ENCODE data around the gene CNTNAP2. TPM values are rescaled to one million over a fixed set of nuclear protein-coding genes. Genes with fewer than 3 reads are reported as not detected.

Gene CNTNAP2
- total and polyA plus RNA-seq, 2 of the 4 experiments (the other 2 are of a cell fraction): not detected

DNA sequence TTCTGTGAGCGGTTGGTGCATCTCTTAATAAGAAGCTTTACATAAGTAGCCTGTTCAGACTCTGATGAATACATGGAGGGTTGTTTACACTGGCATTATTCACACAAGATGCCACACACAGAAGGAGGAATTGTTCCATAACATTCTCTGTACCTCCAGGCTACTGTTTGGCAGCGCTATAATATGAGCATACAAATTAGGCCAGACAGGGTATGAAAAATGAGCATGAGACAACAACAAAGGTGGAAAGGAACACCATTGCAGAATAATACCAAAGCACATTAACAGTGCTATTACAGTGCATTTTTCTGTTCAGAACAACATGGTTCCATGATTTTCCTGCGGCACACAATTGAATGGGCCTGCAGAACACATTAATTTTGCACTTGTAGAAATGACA lies 2056.8 kb downstream of the CNTNAP2 start:
- 67% methylated on average over 1 of the region's 3 CpGs; no CpG with 5 or more reads in 1 of the 2 experiments for WGBS, 2 experiments (ENCODE audit: extremely low coverage in 2 of 2, insufficient read length in 1 of 2)
- no peak overlapping the region for H3K56ac ChIP-seq (ENCODE audit: extremely low read depth, insufficient read depth, low read length)
- H2BK5ac ChIP-seq (ENCODE audit: low read depth, low read length, poor library complexity, severe bottlenecking): no peak overlapping the region
- H4K5ac ChIP-seq (ENCODE audit: low read depth, low read length): no peak overlapping the region
- H2BK15ac ChIP-seq (ENCODE audit: low read depth, low read length): no peak overlapping the region
- no peak overlapping the region for H3K14ac ChIP-seq (replicated peaks; ENCODE audit: low read depth, low read length)
- no peak overlapping the region for H3K4me2 ChIP-seq (ENCODE audit: low read depth, low read length)
- no peak overlapping the region for H3K18ac ChIP-seq (ENCODE audit: low read depth, low read length)
- no peaks in the 10 kb centered on the region for H3K9me1 ChIP-seq (ENCODE audit: insufficient read depth, low read length)
- H3K23ac ChIP-seq (ENCODE audit: low read depth, low read length): no peak overlapping the region
- H3K9ac ChIP-seq (ENCODE audit: low read depth, low read length): no peak overlapping the region
- no peak for DNase-seq
- H3K9me3 ChIP-seq (ENCODE audit: control insufficient read depth, insufficient read depth, low read length): peaks cover 13% of the 10 kb centered on the region
- H2AK9ac ChIP-seq (replicated peaks; ENCODE audit: low read depth, low read length, poor library complexity): no peak overlapping the region
- H2AFZ ChIP-seq (replicated peaks; ENCODE audit: low read length, poor library complexity): no peak overlapping the region
- H3K4me3 ChIP-seq (ENCODE audit: insufficient read depth, low read depth, low read length): no peak overlapping the region
- ChIA-PET CTCF (no interaction called here), POLR2A (ENCODE audit: unreplicated experiment) (no interaction called here)
- H2BK120ac ChIP-seq (ENCODE audit: low read depth, low read length): no peak overlapping the region
- H3K4me1 ChIP-seq (ENCODE audit: control insufficient read depth, insufficient read depth, low read length): no peaks in the 10 kb centered on the region
- H4K91ac ChIP-seq (ENCODE audit: insufficient read depth, low read depth, low read length): no peak overlapping the region
- H3K27ac ChIP-seq (ENCODE audit: insufficient read depth, low read length): no peak overlapping the region
- no peak overlapping the region for H2AK5ac ChIP-seq (ENCODE audit: low read depth, low read length)
- H4K20me1 ChIP-seq (ENCODE audit: insufficient read depth, low read length): no peaks in the 10 kb centered on the region
- no peak overlapping the region for H4K8ac ChIP-seq (ENCODE audit: low read depth in 2 of 2, low read length in 2 of 2)
- in situ Hi-C loops (cut with MboI; ENCODE audit: low sequenced_read_pairs) (no loop called here), dilution Hi-C loops (cut with HindIII; ENCODE audit: low sequenced_read_pairs, unreplicated experiment) (no loop called here), intact Hi-C loops (cut with micrococcal nuclease) (no loop called here)
- no peaks in the 10 kb centered on the region for H3K27me3 ChIP-seq (ENCODE audit: control insufficient read depth, insufficient read depth, low read length)
- TF ChIP-seq SMC3 (IDR thresholded peaks at IDR 0.05; ENCODE audit: low read depth, low read length): no peak
- no peaks in the 10 kb centered on the region for H3K79me1 ChIP-seq (ENCODE audit: low read depth in 1 of 2, low read length in 2 of 2)
- no TSS peak for BruUV-seq (replicated peaks)
- no peak overlapping the region for H2BK20ac ChIP-seq (ENCODE audit: low read depth, low read length)
- ATAC-seq (ENCODE audit: low read depth): no peak
- H3K36me3 ChIP-seq (ENCODE audit: control insufficient read depth, insufficient read depth, low read length): no peaks in the 10 kb centered on the region
- no peak overlapping the region for H3K4ac ChIP-seq (ENCODE audit: low read depth, low read length)
